ENCODE measurements around the gene FYN.
"Not testable (repeated sequence)": the region's sequence is repeated elsewhere in the genome, so short reads cannot be mapped to it uniquely, and the experiment has no call there.

FYN gene

DNA sequence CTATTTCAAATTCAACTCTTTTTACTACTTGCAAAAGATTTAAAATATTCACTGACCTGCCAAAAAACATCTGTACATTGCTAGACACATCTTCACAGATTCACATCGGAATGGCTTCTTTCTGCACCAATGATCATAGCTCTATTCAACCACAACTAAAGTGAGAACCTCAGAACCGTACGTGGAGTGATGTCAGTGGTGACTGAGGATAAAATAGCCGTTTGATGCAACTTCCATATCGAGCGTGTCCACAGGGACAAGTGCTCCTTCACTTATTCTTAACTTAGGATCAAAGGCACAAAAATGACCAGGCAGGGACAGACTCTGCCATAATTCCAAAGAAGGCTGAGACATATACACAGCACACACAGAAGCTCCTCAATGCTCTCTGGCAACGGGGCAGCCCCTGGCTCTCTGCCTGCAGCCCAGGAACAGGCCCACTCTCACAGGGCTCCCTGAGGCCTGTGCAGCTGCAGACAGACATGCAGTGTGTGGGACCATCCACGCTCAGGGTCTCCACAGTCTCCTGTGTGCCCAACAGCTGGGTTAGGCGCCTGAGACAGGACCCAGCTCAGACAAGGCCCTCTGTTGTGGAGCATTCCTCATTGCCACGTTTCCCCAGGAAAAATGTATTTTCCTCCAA is 22.8 kb downstream of the FYN start:
- DNase-seq (ENCODE audit: low spot score): no peak

DNA sequence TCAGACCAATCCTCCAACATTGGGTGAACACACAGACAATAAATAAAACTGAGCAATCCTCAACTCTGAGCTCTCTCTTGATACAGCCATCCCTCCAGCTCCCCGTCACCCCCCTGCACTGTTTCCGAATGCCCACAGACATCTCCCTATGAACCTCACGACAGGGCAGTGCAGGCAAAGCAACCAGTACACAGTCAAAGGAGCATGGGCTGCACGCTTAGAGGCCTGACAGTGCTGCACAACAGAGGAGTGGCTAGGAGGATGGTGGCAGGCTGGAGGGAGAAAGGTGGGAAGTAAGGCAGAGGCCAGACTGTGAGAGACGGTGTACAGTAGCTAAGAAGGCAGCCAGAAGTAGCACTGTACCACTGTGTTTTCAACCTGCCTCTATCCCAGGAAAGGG is 24.0 kb downstream of the FYN start:
- DNase-seq (ENCODE audit: low spot score): no peak

DNA sequence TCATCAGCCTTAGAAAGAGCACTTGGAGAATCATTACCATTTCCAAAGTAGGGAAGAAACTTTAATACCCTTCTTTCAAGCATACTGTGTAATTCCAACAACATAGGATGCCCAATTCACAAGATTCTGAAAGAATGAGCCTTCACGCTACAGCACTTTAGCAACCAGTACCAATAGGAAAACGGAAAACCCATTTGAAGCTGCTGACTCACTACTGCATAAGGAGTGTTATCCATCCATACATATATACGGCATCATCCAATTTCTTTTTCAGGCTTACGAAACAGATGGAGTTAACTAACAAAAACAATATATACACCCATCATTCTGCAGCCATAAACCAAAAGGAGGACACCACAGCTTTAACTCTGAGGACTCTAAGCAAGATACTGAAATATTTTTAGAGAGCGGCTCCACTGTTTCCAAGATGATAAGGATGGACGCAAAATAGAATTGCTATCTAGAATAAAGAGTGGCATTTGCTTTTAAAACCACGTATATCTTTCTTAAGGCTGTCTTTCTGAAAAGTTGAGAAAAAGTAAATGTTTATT is 24.9 kb downstream of the FYN start:
- DNase-seq (ENCODE audit: low spot score): no peak

DNA sequence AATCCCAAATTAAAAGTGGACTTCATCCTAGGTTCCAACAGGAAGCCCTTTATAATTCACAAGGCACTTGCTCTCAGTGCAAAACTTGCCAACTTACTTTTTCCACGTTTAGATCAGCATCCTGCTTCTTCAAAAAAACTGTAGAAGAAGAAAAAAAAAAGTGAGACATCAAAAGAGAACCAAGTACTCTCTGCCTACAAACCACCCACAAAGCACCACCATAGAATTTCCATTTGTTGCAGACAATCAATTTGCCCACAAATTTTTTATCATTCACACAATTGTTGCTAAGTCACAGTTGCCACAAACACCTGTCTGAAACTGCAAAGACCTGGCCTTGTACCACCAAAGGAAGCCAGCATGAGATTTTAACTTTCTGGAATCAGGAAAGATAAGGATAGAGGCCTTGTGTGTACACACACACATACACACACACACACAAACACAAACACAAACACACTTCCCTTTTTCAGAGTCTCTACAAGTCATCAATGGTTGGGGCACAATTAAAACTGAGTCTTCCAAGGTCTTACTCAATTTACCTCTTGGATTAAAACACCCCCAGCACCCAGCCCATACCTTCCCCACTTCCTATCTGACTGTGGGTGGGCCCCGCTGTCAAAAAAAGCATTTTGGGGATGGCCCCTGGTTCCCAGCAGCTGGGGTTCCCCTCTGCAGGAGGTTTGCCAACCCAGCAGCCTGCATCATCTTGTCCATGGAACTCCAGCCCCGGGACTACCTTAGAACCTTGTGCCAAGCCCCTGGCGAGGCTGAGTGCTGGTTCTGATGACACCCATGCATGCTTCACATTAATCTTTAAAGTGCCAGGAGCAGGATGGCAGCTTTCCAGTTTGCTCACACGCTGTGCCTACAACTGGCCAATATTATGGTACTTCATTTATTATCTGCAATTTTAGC is 26.5 kb downstream of the FYN start:
- DNase-seq (ENCODE audit: low spot score): no peak

DNA sequence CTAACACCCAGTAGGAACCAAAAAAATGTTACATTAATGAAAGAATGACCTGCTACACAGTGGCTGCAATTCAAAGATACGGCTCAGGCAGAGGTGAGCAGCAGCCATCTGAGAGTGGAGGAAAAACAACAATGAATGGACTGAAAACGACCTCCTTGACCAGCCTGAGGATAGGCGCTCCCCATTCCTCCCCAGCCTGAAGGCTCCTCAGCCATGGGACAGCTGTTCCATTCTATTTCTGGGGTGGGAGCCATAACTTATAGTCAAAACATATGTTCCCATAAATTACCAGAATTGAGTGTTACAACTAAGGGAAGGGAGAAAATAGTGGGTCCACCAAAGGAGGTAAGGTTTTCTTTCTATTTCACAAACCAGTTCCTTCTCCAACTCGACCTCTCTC is 27.2 kb downstream of the FYN start:
- no peak for DNase-seq (ENCODE audit: low spot score)

DNA sequence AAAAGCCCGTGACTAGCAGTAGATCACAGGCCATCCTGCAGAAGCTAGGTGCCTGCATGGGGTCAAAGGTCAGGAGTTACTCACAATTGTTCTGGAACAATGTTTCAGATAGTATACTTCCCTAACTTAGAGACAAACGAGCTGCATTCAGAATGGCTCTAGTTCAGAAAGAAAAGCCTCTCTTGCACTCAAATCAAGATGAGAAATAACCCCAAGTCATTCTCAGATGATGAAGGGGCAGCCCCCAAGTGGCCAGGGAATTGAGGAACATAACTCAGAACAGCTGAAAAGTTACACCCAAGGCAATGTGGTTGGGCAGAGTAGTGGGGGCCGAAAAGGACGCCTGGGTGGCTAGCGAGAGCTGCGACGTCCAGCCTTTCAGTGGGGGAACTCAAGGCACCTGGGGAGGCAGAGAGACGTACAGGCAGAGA is 27.8 kb downstream of the FYN start:
- no peak for DNase-seq (ENCODE audit: low spot score)

DNA sequence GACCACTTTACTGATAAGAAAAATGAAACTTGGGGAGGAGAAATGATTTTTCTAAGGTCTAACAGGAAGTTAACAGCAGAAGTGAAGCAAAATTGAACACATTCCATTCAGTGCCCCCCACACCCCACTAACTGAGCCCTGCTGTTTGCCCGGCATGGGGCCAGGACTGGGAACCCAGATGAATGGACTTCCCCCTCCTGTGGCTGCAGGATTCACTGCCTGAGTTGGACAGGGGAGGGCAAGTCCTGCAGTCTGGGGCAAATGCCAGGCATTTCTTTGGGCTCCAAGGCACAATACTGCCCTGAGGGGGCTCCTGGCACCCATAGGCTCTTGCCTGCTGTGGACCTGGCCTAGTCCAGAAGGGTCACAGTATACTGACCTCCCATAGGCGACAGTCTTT is 28.3 kb downstream of the FYN start:
- no peak for DNase-seq (ENCODE audit: low spot score)

DNA sequence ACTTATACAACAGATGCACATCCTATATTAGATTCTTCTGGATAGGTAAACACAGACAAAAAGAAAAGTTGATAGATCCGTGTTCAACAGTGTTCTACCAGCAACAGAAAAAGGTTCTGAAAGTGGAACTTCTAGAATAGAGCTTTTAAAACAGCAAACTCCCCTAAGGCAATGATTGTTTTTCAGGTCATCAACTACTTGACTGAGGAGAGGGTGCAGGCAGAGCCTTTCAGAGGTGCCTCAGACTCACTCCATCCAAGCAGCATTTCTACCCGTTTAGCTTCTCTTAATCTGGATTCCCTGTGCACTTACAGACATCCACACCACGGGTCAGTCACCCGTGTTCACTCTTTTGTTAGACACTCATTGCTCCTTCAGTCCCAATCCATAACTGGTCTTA is 28.9 kb downstream of the FYN start:
- no peak for DNase-seq (ENCODE audit: low spot score)

DNA sequence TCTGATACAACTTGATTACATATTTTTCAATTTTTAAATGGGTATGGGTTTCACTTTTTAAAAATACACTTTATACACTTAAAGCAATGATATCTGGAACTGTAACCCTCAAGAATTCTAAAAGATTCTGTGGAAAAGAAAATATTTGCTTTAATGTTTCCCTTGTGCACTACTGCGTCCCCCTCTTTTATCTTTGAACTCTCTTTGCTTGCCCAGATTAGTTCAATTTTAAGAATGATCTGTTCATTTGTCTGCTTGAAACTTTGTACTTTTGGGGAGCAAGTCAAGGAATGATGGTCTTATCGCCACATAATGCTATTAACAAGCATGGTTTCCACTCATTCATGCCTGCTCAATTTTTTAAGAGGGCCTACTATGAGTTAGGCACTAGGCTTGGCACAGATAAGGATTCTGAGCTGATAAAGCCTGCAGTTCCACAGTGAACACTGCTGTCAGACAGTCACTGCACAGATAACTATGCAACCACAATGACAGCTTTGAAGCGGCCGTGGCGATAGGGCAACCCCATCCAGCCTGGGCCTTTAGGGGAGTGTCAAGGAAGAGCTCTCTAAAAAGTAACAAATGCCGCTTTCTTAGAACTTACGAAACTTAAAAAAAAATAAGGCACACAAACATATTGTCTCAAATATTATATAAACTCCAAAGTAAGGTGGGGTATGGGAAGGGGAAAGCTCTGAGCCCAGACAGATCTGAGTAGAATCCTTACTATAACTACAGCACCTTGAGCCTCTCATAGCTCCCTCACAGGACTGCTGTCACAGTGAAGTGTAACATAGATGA is 29.7 kb downstream of the FYN start:
- DNase-seq (ENCODE audit: low spot score): no peak

DNA sequence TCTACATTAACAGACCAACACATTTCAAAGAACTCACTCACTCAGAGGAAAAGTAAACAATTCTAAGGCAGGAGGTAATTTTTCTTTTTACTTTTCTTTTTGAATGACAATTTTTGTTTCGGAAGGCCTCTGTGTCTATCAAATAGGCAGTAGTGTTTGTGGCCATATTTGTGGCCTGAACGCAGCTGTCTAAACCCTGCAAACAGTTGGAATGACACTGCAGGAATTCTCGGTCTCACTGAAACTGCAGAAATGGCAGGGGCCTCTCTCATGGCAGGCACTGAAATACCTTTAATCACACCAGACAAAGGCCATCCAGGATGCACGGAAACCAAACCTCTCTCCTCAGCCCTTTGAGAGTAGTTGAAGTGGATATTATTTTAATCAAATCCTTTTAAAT is 30.4 kb downstream of the FYN start:
- DNase-seq (ENCODE audit: low spot score): no peak

DNA sequence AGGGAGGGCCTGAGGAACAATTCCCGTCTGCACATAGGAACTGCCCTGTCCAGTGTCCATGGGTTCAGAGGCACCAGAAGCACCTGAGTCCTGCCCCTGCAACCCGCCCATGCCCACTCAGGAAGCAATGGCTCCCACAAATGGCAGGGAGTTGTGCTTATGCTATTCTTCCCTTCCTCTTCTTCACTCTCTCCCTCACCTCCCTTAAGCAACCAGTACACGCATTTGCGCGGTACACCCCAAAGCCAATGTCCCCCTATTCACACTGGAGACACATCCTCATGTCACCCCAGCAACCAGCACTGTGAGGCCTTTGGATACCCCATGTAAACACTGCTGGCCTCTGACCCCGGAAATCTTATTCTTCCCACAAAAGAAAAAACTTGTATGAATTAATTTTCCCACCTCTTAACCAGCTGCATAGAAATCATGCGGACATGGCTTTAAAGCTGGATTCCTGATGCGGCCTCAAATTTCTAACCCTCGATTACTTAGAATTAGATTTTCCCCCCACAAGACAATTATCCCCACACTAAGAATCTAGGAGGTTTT is 30.9 kb downstream of the FYN start:
- no peak for DNase-seq (ENCODE audit: low spot score)

DNA sequence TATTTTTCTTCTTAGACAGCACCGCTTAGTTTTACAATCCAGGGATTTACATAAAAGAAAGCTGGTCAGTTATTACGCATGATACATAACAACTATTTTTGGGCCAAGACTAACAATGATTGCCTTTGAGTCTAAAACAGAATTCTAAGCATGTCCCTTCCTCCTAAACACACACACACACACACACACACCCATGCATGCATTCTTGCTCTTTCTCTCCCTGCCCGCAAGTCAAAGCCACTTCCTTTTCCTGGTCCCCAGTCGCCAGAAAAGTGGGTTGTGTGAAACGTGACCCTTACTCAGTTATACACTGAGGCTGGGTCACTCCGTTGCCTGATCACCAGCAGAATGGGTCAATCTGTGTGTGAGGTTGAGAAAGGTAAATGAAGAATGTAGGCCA is 31.4 kb downstream of the FYN start:
- no peak for DNase-seq (ENCODE audit: low spot score)

DNA sequence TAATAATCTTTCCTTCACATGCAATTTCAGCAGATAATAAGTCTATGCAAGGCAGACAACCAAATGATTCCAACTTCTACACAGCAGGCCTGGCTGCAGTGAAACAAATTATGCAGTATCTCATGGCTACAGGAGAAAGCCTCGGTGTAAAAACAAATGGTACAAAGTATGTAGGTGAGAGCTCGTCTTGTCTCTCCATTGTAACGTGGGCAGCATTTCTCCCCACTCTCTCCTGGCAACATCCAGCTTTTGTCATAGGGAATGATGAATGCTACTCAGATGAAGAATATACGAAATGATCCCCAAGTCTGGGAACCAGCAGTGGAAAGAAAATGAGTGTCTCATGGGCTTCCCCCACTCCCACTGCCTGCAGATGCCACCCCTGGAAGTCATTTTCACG is 32.4 kb downstream of the FYN start:
- DNase-seq (ENCODE audit: low spot score): no peak

DNA sequence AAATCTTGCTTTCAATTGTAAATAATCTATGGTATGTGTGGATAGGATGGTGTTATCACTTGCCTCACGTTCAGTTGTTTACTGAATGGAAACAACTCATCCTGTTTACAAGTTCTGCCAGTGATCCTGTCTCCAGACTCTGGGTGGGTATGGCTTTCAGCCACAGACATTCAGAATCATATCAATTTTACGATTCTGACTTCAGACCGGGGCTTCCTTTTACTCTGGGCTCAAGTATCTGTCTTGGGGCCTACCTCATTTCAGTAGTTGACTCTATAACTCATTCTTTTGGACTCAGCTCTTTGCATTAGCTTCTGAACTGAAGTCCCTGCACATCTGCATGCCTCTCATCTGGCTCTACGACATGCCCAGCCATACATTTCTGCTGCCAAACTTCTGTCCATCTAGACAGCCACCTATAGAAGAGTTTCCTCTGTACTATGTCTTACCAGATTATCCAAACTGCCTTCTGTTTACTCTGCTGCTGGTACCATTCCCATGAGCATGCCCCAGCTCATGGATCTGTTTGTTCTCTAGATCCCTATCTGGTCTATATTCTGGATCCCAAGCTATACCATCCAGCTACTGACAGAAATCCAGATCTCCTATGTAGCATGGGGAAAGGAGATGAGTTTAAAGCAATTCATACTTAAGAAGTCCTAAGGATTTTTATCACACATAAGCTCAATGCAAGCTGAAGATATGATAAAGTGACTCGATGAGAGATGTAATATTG is 34.3 kb downstream of the FYN start:
- DNase-seq (ENCODE audit: low spot score): no peak

DNA sequence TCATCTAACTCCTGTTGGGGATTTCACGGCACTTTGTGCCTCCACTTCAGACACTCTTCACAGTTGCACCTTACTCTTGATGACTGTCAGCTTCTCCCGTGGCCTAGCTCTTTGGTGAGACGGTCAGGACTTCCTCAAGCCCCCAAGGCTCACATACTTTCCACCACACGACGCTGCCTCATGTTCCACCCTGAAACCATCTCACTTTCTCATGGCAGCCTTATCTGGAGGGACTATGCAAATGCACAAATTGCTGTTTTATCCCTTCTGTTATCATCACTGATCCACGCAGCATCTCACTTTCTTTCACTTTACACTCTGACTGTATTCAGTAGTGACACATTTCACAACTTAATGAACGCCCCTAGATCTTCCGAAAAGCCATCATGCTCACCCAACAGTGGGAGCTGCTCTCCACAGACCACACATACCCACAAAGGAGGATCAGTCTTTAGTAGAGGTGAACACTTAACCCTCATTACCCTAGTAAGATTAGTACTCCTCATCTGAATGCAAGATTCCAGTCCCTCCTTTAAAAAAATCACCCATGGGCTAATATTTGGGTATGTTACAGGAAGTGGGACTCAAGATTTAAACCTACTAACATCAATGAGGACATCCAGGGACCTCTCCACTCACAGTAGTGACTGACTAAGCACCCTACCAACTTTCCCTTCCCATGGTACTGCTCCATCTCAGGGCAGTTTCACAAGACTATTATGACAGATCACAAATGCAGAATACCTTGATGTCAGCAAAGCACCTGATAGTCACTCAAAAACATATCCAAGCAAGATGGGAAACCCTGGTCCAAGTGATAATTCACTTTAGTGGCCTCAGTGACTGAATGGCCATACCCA is 35.4 kb downstream of the FYN start:
- DNase-seq (ENCODE audit: low spot score): no peak

DNA sequence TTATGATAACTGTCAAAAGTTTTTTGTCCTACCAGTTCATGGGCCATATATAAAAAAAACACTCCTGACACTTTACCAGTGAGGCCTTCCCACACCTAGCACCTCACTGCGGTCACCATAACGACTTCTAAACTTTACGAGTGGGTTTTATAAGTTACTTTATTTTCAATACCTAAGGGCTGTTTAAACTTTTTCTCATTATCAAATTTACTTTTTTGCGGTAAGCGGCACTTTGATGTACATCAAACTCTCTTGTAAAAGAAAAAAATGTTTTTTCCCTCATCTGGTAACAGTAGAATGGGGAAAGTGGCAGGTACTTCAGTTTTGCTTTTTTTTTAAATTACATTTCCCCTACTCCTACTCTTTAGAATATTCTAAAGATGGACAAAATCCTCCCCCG is 36.2 kb downstream of the FYN start:
- no peak for DNase-seq (ENCODE audit: low spot score)

DNA sequence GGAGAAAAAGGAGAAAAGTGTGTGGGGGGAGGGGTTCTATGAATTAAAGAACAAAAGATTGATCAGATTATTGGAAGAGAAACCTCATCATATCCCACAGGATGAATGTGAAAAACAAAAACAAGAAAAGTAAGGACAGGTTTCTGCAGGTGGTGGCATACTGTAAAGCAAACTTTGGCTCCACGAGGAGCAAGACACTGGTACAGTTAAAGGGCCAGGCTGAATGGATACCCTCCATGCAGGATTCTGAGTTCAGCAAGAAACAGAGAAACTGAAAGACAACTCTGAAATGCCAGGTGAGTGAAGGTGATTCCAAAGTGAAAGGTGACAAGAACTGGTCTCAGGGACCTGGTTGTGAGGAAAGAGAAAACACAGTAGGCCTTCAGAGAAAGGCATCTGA is 37.4 kb downstream of the FYN start:
- DNase-seq (ENCODE audit: low spot score): no peak

DNA sequence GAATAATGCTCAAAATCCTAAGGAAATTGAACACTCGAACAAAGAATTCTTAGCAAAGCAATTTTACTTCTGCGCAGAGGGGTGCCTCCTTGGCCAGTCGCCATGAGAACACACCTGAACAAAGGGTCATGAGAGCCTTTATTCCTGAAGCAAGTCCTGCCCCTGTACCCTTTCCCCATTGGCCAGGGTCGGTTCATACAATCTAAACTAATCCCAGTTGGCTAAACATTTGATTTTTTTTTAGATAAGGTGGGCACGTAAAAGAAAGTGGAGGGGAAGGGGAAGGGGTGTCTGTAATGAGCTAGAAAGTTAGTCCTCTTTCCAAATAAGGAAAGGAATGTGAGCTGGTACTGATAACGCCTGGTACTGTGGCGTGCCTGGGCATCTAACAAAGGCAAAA is 37.9 kb downstream of the FYN start:
- DNase-seq (ENCODE audit: low spot score): not testable (repeated sequence)

DNA sequence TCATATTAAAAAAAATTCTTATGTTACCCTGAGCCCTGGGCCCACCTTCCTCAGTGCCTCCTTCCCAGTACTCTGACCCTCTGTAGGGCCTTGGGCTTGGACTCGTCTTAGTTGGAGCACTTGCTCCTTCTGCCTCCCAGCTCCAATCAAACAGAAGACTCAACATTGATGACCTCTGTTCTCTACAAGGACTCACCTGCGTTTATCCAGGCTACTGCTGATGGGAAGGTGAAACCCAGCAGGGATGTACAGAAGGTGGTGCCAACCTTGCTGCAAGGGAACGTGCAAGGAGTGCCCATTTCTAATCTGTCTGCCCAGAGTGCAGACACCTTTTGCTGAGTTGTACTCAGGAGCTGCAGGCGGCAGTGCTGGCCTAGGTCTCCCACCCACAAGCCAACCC is 38.9 kb downstream of the FYN start:
- no peak for DNase-seq (ENCODE audit: low spot score)

DNA sequence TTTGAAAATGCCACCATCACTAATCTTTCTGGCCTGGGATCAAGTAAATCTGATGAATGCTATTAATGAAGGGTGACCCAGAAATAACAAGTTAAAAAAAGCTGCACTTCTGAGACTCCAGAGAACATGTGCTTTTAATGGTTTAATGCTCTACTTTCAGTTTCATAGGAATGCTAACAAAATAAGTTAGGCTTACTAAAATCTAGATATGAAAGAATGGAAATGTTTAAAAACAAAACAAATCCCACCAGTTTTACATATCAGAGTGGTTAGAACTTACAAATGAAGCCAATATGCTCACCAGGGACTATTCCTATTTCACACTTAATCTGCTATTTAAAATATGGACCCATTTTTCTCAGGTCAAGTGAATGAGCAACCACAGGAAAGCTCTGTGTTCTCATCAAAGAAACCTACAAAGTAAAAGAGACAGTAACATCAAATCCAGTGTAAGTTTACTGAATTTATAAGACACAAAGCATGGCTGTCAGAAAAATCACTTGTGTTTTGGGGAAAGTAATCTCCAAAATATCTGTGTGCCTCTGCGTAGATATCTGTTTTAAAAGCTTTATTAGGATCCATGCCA is 40.3 kb downstream of the FYN start:
- DNase-seq (ENCODE audit: low spot score): no peak
